Neural cell (in vitro differentiated cells): ENCODE measurements around the gene CNTF.

ENCODE experiments used
- POLR2AphosphoS5 ChIP-seq: IDR thresholded peaks from 2 replicates; pipeline ENCODE4 v1.6.1; 2012
- SMC3 ChIP-seq: fragments of 450-650 bp; conservative IDR thresholded peaks from 2 replicates; pipeline ENCODE4 v1.6.1; 2014; ENCODE audit warnings: antibody characterized with exemption, mild to moderate bottlenecking, moderate library complexity; ENCODE audit not compliant: poor library complexity
- TF ChIP-seq, protein P1 (sequence below): fragments of 450-650 bp; IDR thresholded peaks from 2 replicates; pipeline ENCODE4 v1.5.1; 2014; ENCODE audit warnings: antibody characterized with exemption, mild to moderate bottlenecking, moderate library complexity; ENCODE audit not compliant: poor library complexity, severe bottlenecking

DNA sequence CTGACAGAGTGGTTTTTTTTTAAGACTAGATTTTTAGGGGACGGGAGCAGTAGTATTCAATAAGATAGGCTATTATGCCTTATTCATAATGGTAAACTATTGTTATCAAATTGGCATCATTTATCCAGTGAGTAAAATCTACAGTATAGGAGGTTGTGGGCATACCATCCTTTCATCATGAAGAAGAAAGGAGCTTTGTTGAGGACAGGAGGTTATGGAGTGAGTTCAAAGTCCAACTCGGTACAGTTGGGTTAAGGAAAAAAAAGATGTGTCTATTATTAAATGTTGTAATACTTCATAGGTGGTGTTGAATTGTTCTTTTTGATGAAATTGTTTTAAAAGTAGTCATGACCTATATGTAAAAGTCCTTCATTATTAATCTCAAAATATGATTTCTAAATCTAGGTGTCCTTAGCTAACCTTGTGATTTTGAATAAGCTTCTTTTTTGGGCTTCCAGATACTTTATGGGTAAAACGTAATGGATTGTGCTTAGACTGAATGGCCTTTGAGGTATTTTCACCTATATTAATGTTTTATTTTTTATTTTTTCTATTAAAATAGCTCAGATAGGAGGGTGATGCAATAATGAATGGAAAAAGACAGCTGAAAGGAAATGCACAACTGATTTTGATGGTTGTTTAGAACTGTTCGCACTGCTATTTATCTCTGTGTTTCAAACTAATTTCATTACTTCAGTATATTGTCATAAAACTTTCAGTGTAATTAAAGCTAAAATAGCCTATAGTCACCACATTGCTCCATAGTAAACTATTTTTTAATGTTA is 15.3 kb upstream of the CNTF start:
- TF ChIP-seq, protein P1, sequence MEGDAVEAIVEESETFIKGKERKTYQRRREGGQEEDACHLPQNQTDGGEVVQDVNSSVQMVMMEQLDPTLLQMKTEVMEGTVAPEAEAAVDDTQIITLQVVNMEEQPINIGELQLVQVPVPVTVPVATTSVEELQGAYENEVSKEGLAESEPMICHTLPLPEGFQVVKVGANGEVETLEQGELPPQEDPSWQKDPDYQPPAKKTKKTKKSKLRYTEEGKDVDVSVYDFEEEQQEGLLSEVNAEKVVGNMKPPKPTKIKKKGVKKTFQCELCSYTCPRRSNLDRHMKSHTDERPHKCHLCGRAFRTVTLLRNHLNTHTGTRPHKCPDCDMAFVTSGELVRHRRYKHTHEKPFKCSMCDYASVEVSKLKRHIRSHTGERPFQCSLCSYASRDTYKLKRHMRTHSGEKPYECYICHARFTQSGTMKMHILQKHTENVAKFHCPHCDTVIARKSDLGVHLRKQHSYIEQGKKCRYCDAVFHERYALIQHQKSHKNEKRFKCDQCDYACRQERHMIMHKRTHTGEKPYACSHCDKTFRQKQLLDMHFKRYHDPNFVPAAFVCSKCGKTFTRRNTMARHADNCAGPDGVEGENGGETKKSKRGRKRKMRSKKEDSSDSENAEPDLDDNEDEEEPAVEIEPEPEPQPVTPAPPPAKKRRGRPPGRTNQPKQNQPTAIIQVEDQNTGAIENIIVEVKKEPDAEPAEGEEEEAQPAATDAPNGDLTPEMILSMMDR: no peak
- TF ChIP-seq POLR2AphosphoS5 (no peak), SMC3 (no peak)
